HepG2 (cell line): Measurements from ENCODE around the gene C1orf141.

Source experiments
- ETS1 ChIP-seq: sonication (generic); formaldehyde crosslinking; IDR thresholded peaks from 2 replicates; pipeline ENCODE4 v1.4.0; 2020; ENCODE audit warnings: missing genetic modification reagents
- EZH2 ChIP-seq: conservative IDR thresholded peaks from 2 replicates; pipeline ENCODE4 v1.6.1; 2012; ENCODE audit warnings: mild to moderate bottlenecking, low read depth, low read length, moderate library complexity
- HMGXB4 ChIP-seq, 2 experiments: sonication (generic) in 1 of 2; formaldehyde crosslinking in 1 of 2; IDR thresholded peaks; 2 replicates each; pipeline versions ENCODE4 v1.4.0 to v1.6.1; 2018 to 2020; ENCODE audit warnings: missing genetic modification reagents in 2 of 2, borderline replicate concordance in 1 of 2, low read depth in 1 of 2, mild to moderate bottlenecking in 1 of 2, missing biosample characterization in 1 of 2
- JUN ChIP-seq: sonication (generic); formaldehyde crosslinking; IDR thresholded peaks from 2 replicates; pipeline ENCODE4 v1.4.0; 2020; ENCODE audit warnings: mild to moderate bottlenecking, missing genetic modification reagents
- MEF2D ChIP-seq: sonication (generic); formaldehyde crosslinking; IDR thresholded peaks from 2 replicates; pipeline ENCODE4 v1.5.1; 2020; ENCODE audit warnings: mild to moderate bottlenecking, missing genetic modification reagents
- PPARG ChIP-seq: conservative IDR thresholded peaks from 2 replicates; pipeline ENCODE4 v1.6.1; 2016; ENCODE audit warnings: missing biosample characterization, missing genetic modification reagents
- ZFP41 ChIP-seq: sonication (generic); formaldehyde crosslinking; IDR thresholded peaks from 2 replicates; pipeline ENCODE4 v1.4.0; 2020; ENCODE audit warnings: mild to moderate bottlenecking, missing genetic modification reagents, borderline replicate concordance
- ZNF207 ChIP-seq: fragments of 450-650 bp; IDR thresholded peaks from 2 replicates; pipeline ENCODE4 v1.6.1; 2016; ENCODE audit warnings: antibody characterized with exemption, borderline replicate concordance
- ZNF251 ChIP-seq: sonication (generic); formaldehyde crosslinking; IDR thresholded peaks from 2 replicates; pipeline ENCODE4 v1.9.0; 2021; ENCODE audit warnings: mild to moderate bottlenecking, missing genetic modification reagents

- TF ChIP-seq JUN, result no peak
- no peak for TF ChIP-seq ZNF251 (CRISPR knock-in tag)
- TF ChIP-seq EZH2, result no peak
- no peak for TF ChIP-seq MEF2D (CRISPR knock-in tag)
- TF ChIP-seq ZNF207, result no peak
- TF ChIP-seq HMGXB4 (CRISPR knock-in tag; IDR thresholded peaks at IDR 0.05; ENCODE audit: borderline replicate concordance in 1 of 2, low read depth in 1 of 2), result no peak
- no peak for TF ChIP-seq PPARG (CRISPR knock-in tag)
- TF ChIP-seq ETS1, result no peak
- no peak for TF ChIP-seq ZFP41 (CRISPR knock-in tag)
These were observed 24.4 kb downstream of the C1orf141 start for GRCh38 chr1:67110352-67110751.
